Urothelium cell line (cell line): ENCODE measurements around the gene FAM89A.
"Not testable (repeated sequence)": the region's sequence is repeated elsewhere in the genome, so short reads cannot be mapped to it uniquely, and the experiment has no call there.

Experiments used
- DNase-seq: peaks from one replicate; pipeline ENCODE4 v3.0.0; 2011; ENCODE audit warnings: low spot score, mixed read lengths
- FAIRE-seq: peaks from 2 replicates; lab custom pipeline; 2011; peaks lifted over from hg19 to GRCh38; lab: Jason Lieb, UNC

The FAM89A gene

GRCh38 chr1:231058416-231059109 lies 18.5 kb upstream of the FAM89A start:
- FAIRE-seq = no peak

DNA sequence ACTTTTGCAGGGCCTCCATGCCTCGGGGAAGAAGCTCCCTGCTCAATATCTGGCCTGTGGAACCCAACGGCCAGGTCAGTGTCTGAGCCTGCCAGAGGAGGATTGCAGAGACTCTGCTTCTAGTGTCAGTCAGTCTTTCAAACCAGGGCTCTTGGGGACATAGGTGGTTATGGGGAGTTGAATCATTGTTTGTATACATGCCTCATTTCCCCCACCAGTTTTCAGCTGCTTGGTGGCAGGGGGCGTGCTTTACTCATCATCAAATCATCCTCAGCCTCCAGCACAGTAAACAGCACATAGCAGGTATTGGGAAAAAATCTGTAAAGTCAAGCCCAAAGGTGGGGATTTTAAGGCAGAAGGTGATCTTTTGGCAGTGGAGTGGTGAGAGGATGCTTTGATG lies 17.4 kb upstream of the FAM89A start:
- FAIRE-seq (no peak), DNase-seq (no peak)

More at GRCh38 chr1:231058416-231059109, 18.5 kb upstream of the FAM89A start:
- DNase-seq = no peak

DNA sequence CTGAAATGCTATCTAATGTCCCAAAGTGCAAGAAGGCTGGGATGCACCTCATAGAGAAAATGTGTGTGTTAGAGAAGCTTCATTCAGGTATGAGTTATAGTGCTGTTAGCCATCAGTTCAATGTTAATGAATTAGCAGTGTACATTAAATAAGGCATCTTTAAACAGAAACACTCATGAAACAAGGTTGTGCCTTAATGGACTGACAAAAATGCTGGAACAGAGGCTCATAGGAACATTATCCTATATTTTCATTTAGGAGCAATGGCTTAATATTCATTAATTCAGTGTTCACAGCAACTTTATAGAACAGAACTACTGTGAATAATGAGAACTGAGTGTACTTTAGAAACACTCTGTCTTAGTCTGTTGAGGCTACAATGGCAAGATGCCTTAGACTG lies 15.2 kb upstream of the FAM89A start:
- DNase-seq = no peak
- FAIRE-seq = no peak

- DNase-seq (no peak), FAIRE-seq (no peak)
Observed at GRCh38 chr1:231053493-231054162, 13.6 kb upstream of the FAM89A start.

- FAIRE-seq (no peak), DNase-seq (no peak)
Observed at GRCh38 chr1:231052777-231053176, 12.7 kb upstream of the FAM89A start.

GRCh38 chr1:231050932-231051331 lies 10.9 kb upstream of the FAM89A start:
- not testable (repeated sequence) for DNase-seq, FAIRE-seq

DNA sequence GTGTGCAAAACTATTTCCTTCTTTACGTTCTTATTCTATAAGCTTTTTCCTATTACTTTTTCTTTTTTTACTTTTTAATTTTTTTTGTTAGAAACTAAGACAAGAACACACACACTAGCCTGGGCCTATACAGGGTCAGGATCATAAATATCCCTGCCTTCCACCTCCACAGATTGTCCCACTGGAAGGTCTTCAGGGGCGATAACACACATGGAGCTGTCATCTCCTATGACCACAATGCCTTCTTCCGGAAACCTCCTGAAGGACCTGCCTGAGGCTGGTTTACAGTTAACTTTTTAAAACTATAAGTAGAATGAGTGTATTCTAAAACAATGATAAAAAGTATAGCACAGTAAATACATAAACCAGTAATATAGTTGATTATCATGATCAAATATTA lies 10.3 kb upstream of the FAM89A start:
- FAIRE-seq (no peak), DNase-seq (no peak)

- FAIRE-seq (no peak), DNase-seq (no peak)
Observed at GRCh38 chr1:231049121-231049979, 9.3 kb upstream of the FAM89A start.

GRCh38 chr1:231048419-231048818 lies 8.4 kb upstream of the FAM89A start:
- not testable (repeated sequence) for FAIRE-seq

DNA sequence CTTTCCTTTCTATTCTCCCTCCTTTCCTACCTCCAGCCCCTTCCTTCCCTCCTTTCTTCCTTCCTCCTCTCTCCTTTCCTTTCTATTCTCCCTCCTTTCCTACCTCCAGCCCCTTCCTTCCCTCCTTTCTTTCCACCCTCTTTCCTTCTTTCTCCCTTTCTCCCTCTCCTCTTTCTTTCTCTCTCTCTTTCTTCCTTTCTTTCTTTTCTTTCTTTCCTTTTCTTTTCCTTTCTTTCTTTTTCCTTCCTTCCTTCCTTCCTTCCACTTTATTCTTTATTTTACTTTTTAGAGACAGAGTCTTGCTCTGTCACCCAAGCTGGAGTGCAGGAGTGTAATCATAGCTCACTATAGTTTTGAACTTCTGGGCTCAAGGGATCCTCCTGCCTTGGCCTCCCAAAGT lies 7.5 kb upstream of the FAM89A start:
- FAIRE-seq, DNase-seq: not testable (repeated sequence)

More at GRCh38 chr1:231048419-231048818, 8.4 kb upstream of the FAM89A start:
- DNase-seq = not testable (repeated sequence)

GRCh38 chr1:231046730-231047395 lies 6.8 kb upstream of the FAM89A start:
- FAIRE-seq (no peak), DNase-seq (no peak)

- not testable (repeated sequence) for DNase-seq, FAIRE-seq
Observed at GRCh38 chr1:231045921-231046729, 6.1 kb upstream of the FAM89A start.

DNA sequence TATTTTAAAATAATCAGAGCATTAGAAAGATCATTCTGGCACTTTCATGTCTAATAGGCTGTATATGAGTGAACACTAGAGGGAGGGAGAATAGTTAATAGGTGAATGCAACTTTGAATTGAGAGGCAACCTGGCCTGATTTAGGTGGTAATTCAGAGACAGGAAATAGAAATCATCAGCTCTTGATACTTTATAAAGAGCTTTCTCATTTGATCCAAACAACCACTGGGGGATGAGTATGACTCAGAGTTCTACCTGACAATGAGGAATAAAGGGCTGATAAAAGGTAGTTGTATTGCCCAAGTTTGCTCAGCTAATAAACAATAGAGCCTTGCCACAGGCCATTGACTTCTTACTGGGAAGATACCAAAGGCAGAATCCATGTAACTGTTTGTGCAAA lies 5.2 kb upstream of the FAM89A start:
- no peak for DNase-seq

DNA sequence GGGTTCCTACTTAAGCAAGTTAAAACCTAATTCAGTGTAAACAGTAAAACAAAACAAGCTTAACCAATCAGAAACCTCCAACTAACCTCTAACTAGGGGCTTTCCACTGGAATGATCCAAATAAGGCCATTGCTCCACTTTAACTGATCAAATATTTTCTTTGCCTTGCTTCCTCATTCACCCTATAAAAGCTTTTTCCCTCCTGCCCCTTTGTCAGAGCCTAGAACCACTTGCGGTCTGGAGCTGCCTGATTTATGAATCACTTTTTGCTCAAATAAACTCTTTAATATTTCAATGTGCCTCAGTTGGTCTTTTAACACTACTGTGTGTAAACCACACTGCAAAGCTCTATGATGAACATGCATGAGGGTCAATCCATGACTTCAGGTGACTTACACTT lies 4.5 kb upstream of the FAM89A start:
- DNase-seq (no peak), FAIRE-seq (no peak)

More for the DNA sequence above, 5.2 kb upstream of the FAM89A start:
- no peak for FAIRE-seq

DNA sequence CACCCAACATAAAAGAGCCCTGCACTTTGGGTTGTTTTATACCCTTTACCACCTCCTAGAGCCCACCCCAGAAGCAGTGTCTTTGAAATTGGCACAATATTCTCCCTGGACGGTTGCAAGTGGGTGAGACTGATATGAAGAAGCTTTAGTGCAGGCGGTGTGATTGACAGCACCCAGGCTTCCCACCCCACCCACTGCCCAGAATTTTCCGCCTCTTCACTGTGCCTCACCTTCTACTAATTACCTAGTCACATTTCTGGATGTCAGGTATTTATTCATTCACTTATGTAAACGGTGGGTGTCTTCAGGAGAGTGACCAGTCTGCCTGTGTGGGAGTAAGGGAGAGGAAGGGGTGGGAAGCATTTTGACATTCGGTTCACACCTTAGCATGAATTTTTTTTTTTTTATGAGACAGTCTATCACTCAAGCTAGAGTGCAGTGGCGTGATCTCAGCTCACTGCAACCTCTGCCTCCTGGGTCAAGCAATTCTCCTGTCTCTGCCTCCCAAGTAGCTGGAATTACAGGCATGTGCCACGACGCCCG lies 1.7 kb upstream of the FAM89A start:
- FAIRE-seq (no peak), DNase-seq (no peak)

- FAIRE-seq = no peak
- DNase-seq = no peak
Observed at GRCh38 chr1:231040800-231041718, 1.0 kb upstream of the FAM89A start.

DNA sequence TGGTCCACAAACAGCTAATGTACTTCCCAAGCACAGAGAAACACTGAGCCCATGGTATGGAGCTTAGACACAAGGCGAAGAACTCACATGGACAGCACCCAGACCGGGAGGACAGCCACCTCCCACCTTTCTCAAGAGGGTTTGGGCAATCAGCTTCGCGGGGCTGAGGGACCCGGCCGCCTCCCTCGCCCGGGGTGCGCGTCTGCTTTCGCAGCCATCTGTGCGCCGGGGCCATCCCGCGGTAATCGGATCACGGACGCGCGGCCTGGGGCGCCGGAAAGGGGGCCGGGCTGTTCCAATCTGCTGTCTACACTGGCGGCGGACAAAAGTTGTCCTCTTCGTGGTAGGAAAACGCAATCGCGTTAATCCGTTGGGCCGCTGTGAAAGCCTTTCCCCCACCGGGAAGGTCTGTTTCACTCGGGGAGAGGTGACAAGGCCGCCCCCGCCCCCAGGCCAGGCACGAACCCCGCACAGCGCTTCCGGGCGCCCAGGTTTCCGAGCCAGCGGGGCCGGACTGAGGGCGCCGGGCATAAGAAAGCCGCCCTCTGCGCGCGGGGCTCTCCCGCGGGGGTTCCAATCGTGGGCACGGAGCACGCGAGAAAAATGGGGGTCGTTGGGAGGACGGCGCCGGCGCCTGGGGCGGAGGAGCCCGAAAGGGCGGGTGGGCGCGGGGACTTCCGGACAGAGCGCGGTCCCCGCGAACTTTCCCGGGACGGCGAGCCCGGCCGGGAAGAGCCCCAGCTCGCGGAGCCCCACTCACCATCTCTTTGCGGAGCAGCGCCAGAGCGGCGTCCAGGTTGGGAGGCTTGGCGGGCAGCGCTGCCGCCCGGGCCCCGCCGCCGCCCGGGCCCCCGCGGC lies 664 bp downstream of the FAM89A start:
- no peak for FAIRE-seq

More for the DNA sequence above, 664 bp downstream of the FAM89A start:
- DNase-seq = no peak
